ENCODE measurements around the gene ETV6.

Gene ETV6

DNA sequence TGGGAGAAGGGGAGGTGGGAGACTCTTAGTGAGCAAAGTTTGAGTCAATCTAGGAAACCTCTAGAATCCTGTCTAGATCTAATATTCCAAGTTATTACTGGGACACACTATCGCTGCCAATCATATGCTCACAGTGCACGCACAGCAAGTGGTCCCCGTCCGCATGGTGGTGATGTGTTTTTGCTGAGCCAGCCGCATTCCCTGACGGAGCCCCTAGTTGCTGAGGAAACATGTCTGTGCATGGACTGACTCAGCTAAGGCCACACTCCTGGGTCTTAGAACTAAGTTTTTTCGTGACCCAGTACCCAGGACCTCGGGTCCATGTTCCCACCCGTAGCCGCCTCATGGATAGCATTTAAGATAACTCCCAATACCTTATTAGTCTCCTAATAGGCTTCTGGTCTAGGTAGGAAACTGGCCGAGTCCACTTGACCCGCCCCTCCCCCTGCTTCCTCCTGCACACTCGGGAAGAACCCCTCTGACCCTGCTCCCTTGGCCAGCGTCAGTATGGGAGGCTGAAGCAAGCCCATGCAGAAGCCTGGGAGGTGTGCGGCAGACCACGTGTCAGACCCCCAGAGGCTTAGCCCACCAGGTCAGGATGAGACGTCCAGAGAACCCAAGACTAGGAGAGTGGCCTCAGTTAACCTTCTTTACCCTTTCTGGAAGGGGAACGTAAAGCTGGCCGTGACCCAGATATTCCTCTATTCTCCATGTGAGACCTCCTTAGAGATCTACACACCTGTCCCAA lies 200.5 kb downstream of the ETV6 start:
- Histone ChIP-seq H3K27ac (no peak overlapping the region), H3K4me3 (no peak overlapping the region)

DNA sequence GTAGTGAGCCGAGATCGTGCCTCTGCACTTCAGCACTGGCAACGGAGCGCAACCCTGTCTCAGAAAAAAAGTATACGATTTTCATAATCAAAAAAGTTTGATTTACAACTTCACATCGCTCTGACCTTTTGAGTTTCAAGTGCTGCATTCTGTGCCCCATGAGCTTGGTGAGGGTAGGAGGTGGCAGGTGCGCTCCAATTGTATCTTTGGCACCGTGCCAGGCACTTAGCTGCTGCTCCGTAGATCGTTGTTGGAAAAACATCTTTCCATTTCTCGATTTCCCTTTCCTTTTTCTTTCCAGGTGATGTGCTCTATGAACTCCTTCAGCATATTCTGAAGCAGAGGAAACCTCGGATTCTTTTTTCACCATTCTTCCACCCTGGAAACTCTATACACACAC lies 203.7 kb downstream of the ETV6 start:
- H3K27ac ChIP-seq, result no peak overlapping the region
- no peak overlapping the region for H3K4me3 ChIP-seq

DNA sequence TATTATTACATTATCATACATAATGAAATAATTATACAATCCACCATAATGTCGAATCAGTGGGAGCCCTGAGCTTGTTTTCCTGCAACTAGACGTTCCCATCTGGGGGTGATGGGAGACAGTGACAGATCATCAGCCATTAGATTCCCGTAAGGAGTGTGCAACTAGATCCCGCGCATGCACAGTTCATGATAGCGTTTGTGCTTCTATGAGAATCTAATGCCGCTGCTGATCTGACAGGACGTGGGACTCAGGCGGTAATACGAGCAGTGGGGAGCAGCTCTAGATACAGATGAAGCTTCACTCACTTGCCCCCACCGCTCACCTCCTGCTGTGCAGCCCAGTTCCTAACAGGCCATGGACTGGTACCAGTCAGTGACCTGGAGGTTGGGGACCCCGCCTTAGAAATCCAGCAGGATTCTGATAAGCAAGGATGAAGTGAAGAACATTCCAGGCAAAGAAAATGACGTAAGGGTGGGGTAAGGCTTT lies 204.6 kb downstream of the ETV6 start:
- Histone ChIP-seq H3K27ac (peak overlapping the region in 1 of 21 experiments; percentile 25), H3K4me3 (no peak overlapping the region)

DNA sequence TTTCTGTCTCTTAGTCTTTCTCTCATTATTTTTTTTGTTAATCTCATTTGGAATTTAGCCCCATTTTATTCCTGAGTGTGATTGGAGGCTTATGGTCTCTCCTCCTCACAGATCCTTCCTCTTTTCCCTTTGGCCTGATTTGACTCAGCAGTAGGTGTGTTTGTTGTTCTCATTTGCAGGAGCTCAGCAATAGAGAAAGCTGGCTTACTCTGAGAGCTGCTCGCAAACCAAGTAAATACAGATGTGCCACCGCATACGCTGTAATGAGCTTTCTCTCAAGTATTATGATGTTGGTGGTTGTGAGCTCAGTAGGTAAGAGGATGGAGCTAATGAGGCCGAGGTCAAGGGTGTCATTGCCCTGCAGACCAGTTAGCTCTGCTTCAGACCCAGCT lies 206.5 kb downstream of the ETV6 start:
- Histone ChIP-seq H3K4me3 (no peak overlapping the region), H3K27ac (peak overlapping the region in 11 of 21 experiments; percentile 2 to 42 (median 19))

DNA sequence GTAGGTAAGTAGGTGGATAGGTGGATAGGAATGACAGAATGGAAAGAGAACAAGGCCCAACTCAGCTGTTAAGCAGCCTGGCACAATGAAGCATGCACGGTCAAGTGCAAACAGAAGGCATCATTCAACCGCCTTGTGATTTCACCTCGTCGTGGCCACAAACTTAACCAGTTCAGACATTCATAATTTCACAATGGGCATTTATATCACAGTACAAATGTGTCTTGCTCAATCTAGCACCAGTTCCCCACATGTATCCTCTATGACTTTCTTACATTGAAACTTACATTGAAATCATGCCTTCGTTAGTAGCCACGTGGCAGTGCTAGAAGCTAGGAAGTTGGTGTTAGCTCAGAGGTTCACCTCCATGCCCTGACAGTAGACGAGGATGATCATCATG lies 207.5 kb downstream of the ETV6 start:
- H3K4me3 ChIP-seq, result no peak overlapping the region
- H3K27ac ChIP-seq, result peak overlapping the region in 3 of 21 experiments; percentile 4 to 17 (median 13)

DNA sequence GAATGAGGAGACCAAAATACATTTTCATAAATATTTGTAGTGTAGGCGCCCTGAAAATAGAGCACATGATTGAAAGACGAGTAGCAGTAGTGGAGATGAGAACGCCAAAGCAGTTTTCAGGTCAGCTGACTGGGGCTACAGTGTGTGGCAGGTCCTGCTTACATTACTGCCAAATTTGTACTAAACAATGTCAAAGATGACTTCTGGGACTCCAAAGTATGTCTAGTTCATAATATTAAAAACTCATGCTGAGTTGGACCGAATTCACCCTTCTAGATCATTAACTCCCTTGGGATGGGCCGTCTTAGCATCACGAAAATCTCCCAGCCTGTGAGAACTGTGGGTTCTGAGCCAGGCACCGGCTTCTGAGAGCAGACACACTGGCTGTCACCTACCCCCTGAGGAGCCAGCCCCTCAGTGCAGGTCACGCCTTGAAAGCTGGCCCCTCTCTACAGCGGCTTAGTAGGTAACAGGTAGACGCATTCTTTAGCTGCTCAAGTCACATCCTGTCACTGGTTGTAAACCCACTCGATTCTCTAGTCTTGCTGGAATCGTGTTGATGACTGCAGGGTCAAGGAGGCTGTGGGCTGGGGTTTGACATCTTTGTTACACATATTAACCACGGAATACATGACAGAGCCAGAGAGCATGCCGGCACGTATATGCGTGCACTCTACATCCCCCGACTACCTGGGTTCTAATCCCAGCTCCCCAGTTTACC lies 210.4 kb downstream of the ETV6 start:
- Histone ChIP-seq H3K27ac (peak overlapping the region in 2 of 21 experiments; percentile 25 to 49), H3K4me3 (no peak overlapping the region)

DNA sequence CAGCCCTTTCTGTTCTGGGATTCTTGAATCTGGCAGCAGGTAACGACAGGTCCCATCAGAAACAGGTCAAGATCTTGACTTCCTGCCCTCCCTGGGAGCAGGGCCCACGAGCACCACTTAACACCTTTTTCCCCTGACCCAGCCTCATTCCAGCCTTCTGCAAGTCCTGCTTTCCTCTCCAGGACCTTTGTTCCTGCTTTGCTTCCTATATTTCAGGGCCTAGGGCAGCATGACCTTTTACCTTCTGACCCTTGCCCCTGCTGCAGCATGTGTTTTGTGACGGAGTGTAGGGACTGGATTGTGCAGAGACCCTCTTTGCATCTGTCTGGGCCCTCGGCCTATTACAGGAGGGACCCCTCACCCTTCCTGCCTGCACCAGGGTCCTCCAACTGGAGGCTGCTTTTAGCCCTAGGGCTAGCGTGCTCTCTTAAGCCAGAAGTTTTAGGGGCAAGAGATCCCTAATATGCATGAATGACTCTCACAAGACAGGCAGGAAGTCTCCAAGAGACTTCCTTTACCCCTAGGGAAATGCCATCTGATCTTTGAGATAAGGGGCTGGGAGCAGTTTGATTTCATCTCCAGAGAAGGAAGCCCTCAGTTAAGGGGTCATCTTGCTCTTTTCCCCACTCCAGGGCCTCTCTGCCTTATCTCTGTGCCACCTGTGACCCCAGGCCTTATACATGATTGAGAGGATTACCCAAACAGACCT lies 211.8 kb downstream of the ETV6 start:
- Histone ChIP-seq H3K27ac (peak overlapping the region in 13 of 21 experiments; percentile 3 to 85 (median 66)), H3K4me3 (no peak overlapping the region)

DNA sequence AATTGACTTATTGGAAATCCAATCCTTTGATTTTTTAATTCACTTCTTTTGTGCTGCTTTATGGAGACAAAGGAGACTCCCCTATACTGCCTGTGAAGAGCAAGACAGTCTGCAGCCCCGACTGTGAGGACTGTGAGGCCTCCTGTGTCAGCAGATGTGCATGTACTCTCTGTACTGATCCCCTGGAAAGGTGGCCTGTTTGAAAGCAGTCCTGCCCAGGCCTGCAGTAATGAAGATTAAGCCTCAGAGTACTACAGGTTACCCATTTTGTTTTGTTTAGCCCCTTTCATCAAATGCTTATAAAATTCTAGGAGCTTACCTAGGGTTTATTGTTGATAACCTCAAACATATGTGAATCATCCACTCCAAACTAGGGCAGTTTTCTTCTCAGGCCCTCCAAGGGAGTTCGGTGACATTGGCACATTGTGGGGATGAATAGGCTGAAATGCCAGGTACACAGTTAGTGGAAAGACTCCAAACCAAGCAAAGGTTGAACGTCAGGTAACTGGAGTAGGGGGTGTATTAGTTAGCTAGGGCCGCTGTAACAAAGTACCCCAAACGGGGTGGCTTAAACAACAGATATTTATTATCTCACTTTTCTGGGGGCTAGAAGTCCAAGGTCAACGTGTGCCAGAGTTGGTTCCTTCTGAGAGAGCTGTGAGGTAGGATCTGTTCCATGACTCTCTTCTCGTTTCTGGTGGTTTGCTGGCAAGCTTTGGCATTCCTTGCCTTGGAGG lies 212.6 kb downstream of the ETV6 start:
- peak overlapping the region in 19 of 21 experiments; percentile 3 to 85 (median 67) for H3K27ac ChIP-seq

DNA sequence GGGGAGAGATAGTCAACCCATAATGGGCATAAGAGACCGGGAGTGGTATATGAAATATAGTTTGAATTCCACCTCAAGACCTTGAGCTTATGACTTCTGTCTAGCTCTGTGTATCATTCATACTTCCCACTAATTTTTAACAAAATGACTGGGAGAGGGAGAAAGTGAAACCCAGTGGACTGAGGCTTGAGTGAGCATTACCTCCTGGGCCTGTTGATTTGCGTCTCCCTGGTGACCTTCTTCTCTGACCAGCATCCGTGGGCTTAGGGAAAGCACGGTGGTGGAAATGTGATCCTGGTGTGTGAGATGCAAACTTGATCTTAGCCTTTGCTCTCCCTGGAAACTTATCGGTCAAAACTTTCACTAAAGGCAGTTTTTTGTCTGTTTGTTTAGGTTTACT lies 213.3 kb downstream of the ETV6 start:
- peak overlapping the region in 18 of 21 experiments; percentile 10 to 85 (median 68) for H3K27ac ChIP-seq

More for the DNA sequence above, 212.6 kb downstream of the ETV6 start:
- H3K4me3 ChIP-seq, result no peak overlapping the region

DNA sequence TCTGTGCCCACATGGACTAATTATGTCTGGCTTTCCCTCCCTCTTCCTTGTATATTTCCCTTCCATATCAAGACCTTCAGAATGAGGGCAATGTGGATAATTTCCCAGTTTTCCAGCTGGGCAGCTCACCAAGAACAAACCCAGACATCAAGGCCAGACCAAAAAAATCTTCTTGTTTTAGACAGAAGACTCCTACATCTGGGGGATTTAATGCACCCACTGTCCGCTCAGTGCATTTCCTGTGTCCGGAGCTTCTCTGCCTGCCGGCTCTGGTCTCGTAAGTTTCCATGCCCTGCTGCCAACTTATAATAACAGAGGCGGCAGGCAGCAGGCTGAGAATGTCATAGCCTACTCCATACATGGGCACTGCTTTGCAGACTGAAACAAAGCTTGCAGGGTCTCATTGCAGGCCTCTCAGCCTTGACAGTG lies 214.0 kb downstream of the ETV6 start:
- Histone ChIP-seq H3K27ac (peak overlapping the region in 18 of 21 experiments; percentile 11 to 85 (median 68)), H3K4me3 (no peak overlapping the region)

More for the DNA sequence above, 213.3 kb downstream of the ETV6 start:
- H3K4me3 ChIP-seq, result no peak overlapping the region

DNA sequence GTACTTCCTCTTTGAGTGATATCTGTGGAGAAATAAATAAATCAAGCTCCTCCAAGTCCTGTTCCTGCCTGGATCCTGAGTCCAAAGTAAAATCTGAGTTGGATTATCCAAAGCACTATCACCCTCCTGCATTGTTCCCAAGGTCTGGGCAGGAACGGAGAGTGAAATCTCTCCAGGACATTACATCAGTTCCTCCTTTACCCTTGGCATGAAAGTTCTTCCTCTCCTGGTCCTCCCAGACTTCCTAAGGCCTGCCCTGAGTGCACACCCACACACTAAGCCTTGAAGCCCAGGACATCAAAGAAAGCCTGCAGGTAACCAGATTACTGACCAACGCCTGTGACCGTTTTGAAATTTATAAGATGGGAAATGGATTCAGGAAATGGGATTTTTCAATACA lies 214.5 kb downstream of the ETV6 start:
- peak overlapping the region in 18 of 21 experiments; percentile 11 to 85 (median 68) for H3K27ac ChIP-seq
- H3K4me3 ChIP-seq, result no peak overlapping the region

DNA sequence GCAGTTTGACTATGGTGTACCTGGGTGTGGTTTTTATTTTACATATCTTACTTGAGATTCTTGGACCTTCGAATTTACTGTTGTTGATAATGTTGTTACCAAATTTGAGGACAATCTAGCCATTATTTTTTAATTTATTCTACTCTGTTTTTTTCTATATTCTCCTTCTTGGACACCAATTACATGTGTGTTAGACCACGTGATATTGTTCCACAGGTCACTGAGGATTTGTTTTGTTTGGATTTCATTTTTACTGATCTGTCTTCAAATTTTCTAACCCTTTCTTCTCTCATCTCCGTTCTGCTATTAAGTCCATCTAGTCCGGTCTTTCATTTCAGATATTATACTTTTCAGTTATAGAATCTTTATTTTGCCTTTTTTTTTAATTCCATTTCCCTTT lies 216.3 kb downstream of the ETV6 start:
- no peak overlapping the region for H3K27ac ChIP-seq

DNA sequence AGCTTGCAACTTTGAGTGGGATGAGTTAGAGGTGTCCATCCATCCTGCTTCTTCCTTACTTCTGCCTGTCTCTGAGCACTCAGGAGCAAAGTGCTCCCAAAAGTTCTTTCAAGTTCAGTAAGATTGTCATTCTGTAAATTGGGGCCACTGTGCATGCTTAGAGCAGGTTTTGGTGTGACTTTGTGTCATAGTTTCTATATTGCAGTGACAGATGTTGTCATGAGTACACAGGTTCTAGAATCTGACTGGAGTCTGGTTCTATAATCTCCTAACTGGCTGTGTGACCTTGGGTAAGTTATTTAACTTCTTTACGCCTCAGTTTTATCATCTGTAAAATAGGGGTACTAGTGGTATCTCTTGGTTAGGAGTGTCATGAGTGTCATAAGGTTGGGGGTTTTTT lies 218.6 kb downstream of the ETV6 start:
- Histone ChIP-seq H3K4me3 (no peak overlapping the region), H3K27ac (no peak overlapping the region)

More for the DNA sequence above, 216.3 kb downstream of the ETV6 start:
- no peak overlapping the region for H3K4me3 ChIP-seq

DNA sequence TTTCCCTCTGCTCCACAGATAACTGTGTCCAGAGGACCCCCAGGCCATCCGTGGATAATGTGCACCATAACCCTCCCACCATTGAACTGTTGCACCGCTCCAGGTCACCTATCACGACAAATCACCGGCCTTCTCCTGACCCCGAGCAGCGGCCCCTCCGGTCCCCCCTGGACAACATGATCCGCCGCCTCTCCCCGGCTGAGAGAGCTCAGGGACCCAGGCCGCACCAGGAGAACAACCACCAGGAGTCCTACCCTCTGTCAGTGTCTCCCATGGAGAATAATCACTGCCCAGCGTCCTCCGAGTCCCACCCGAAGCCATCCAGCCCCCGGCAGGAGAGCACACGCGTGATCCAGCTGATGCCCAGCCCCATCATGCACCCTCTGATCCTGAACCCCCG lies 219.9 kb downstream of the ETV6 start:
- Histone ChIP-seq H3K4me3 (no peak overlapping the region), H3K27ac (no peak overlapping the region)

DNA sequence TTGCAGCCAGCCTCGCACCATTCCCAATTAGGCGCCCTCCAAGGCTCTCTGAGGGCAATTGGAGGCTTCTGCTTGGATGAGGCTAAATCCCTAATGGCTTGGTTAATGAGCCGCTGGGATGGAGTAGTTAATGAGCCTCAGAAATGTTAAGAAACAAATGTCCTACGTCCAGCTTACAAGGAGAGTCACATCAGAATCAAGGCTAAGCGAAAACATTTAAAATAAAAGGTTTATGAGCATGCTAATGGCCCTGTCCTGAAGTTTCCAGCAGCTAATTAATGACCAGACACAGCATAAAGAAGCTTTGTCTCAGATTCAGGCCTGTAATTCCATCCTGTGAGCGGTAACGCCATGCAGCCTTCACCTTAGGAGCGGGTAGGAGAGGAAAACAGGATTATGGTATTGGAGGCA lies 220.6 kb downstream of the ETV6 start:
- H3K27ac ChIP-seq, result no peak overlapping the region
- H3K4me3 ChIP-seq, result no peak overlapping the region

DNA sequence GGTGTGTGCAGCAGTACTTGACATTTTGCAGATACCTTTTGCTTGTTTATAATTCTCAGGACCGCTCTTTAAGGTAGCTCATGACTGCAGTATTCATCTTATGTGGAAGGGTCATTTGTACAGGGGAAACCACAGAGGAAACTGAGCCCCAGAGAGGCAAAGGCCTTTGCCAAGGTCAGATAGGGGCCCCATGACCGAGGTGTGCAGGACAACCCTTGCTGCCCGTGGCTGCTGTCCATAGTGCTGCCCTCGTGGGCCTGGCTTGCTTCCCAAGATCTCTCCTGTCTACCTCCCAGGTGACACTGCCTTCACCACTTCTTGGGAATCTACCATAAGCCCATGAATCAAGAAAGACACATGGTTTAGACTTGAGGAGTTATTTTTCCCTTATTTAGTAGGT lies 222.6 kb downstream of the ETV6 start:
- Histone ChIP-seq H3K27ac (no peak overlapping the region), H3K4me3 (no peak overlapping the region)

DNA sequence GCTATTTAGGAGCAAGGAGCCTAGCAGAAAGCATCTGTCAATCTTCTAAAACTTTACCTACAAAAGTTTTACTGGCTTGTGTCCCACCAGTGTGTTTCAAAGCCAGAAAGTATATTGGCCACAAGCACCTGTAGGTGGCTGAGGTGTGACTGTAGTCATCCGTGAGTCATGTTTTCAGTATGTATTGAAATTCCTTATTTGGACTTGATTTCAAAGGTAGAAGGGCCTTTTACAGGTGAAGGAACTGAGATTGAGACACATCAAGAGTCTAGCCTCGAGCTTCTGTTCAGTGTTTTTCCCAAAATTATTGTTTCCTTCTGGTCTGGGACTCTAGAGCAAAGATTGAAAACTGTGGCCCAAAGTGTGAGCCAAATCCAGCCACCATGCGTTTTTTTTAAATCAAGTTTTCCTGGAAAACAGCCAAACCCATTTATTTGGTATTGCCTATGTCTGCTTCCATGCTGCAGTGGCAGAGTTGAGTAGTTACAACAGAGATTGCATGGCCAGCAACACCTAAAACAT lies 226.0 kb downstream of the ETV6 start:
- H3K4me3 ChIP-seq, result no peak overlapping the region
- peak overlapping the region in 10 of 21 experiments; percentile 1 to 60 (median 20) for H3K27ac ChIP-seq

DNA sequence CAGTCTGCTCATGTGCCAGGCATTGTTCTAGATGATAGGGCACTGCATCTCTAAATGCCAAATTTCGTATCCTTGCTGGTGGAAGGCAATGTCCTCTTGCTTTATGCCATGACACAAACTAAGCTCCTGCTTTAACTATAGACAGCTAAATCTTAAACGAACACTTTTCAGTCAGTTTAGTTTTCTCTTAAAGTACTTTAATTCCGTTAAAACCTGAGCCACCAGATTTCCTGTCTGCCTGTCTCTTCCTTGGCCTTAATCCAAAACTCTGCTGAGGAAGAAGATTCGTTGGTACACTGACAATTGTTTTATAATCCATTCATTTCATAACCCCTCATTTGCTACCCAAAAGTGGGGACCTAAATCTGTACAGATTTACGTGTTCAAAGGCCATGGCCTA lies 226.8 kb downstream of the ETV6 start:
- H3K4me3 ChIP-seq, result no peak overlapping the region
- H3K27ac ChIP-seq, result peak overlapping the region in 9 of 21 experiments; percentile 4 to 60 (median 42)
